Activated CD8-positive, alpha-beta T cell treated with anti-CD3 and anti-CD28 coated beads, Interleukin-2, amount 10 ng/mL, durations not matched to agents 7 days and 5 days (primary cell): Measurements from ENCODE around the gene NFKBIE. TPM values are rescaled to one million over a fixed set of nuclear protein-coding genes. Genes with fewer than 3 reads are reported as not detected.

Experiments used
- ATAC-seq: fragments of 150-1000 bp; cut with Tn5 transposase; one replicate; pipeline ENCODE4 v1.10.0; 2021; ENCODE audit warnings: moderate library complexity
- CTCF ChIA-PET: fragments of 350-600 bp; sonication (Branson Sonifier 250); formaldehyde crosslinking; loops from one replicate; lab custom pipeline; 2021; ENCODE audit warnings: antibody characterized with exemption; lab: Charles Lee
- POLR2A ChIA-PET: fragments of 350-600 bp; sonication (Branson Sonifier 250); formaldehyde crosslinking; loops from one replicate; lab custom pipeline; 2021; ENCODE audit warnings: antibody characterized with exemption; lab: Charles Lee
- DNase-seq: peaks from one replicate; pipeline ENCODE4 v3.0.0-alpha.2; 2020
- H3K27ac Mint-ChIP-seq: one replicate; pipeline ENCODE4 v1.8.0; 2021; ENCODE audit warnings: mild to moderate bottlenecking, mixed read lengths
- H3K27me3 Mint-ChIP-seq: one replicate; pipeline ENCODE4 v1.8.0; 2021; ENCODE audit warnings: low read depth, mixed read lengths
- H3K36me3 Mint-ChIP-seq: one replicate; pipeline ENCODE4 v1.8.0; 2021; ENCODE audit warnings: low read depth, mixed read lengths
- H3K4me1 Mint-ChIP-seq: one replicate; pipeline ENCODE4 v1.8.0; 2021; ENCODE audit warnings: low read depth, mixed read lengths
- H3K4me3 Mint-ChIP-seq: one replicate; pipeline ENCODE4 v1.8.0; 2021; ENCODE audit warnings: mild to moderate bottlenecking, mixed read lengths
- H3K9me3 Mint-ChIP-seq: one replicate; pipeline ENCODE4 v1.8.0; 2022; ENCODE audit warnings: mixed read lengths; ENCODE audit not compliant: insufficient read depth
- total RNA-seq, 2 experiments: library from RNA; stranded (reverse); gene quantifications; one replicate each; pipeline ENCODE4 v1.2.3, GENCODE V29; 2021

The NFKBIE gene
- total RNA-seq, 2 experiments from 2014 or later = 14.1 to 16.9 TPM

GRCh38 chr6:44223319-44224028 is 41.9 kb downstream of the NFKBIE start, which contains the start of gene SLC29A1:
Gene SLC29A1 (plus strand): TSS chr6:44223595. CDS start chr6:44227314, 3,719 bp downstream.
- CTCF ChIA-PET = interaction anchor here (1.0 to 4.0 kb wide), 11 partner anchors 9 to 125 kb away, joined by 3 to 37 read pairs (median 5); partner anchors contain the start of gene SLC35B2
- POLR2A ChIA-PET = interaction anchor here (1.1 to 4.1 kb wide), 2 partner anchors 23 to 33 kb away, joined by 5 to 37 read pairs; partner anchors contain the start of genes HSP90AB1 and SLC35B2
- peak; percentile 88 for DNase-seq
- H3K4me1 Mint-ChIP-seq = peaks cover 51% of the 10 kb centered on the region
- peak within 1 kb of the TSS; percentile 80 for H3K4me3 Mint-ChIP-seq
- H3K9me3 Mint-ChIP-seq = no peaks in the 10 kb centered on the region
- peaks cover 2% of the 10 kb centered on the region for H3K27me3 Mint-ChIP-seq
- peak; percentile 84 for ATAC-seq
- peaks cover 2% of the 10 kb centered on the region for H3K36me3 Mint-ChIP-seq
- H3K27ac Mint-ChIP-seq = peak within 1 kb of the TSS; percentile 79

DNA sequence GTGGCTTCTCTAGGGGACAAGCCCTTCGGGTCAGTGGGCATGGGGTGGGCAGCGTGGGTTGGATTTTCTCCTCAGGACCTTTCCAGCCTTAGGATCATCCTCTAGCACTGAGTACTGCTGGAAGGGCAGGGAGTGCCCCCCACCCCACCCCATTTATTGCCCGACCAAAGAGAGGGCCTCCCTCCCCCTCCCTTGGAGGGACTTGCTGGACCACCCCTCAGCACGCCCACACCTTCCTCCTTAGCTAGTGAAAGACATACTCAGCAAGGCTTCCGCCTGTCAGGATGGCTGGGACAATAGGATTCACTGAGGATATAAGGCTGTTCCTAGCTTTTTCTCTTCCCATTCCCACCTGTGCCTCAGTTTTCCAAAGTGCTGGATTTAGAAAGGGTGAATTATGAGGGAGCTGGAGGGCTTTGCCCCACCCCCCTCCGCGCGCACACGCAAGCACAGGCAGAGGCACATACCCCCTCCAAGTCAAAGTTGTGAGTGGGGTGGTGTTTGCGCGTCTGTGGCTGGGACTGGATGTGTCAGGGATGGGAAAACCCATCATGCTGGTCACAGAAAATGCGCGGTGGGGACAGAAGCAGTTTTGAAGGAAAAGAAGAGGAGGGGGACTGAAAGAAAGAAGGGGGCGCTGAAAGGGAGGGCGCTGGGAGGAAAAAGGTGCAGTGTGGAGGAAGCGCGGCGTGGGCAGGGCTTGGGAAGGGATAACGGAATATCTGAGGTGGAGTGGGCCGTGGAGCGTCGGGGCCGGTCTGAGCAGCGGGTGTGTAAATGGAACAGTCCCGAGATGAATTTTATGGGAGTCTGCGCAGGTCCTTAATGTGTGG is 42.6 kb downstream of the NFKBIE start:
- Mint-ChIP-seq H3K36me3 (peaks cover 2% of the 10 kb centered on the region), H3K9me3 (no peaks in the 10 kb centered on the region)

GRCh38 chr6:44221961-44222335 is 43.4 kb downstream of the NFKBIE start:
- H3K9me3 Mint-ChIP-seq = no peaks in the 10 kb centered on the region
- POLR2A ChIA-PET = interaction anchor here (0.6 to 4.1 kb wide), 2 partner anchors 25 to 602 kb away, joined by 3 to 37 read pairs; partner anchors contain the start of gene HSP90AB1
- no peak overlapping the region for H3K27ac Mint-ChIP-seq
- DNase-seq (no peak), ATAC-seq (no peak)
- CTCF ChIA-PET = interaction anchor here (1.0 to 2.0 kb wide), 11 partner anchors 10 to 114 kb away, joined by 3 to 10 read pairs (median 5); partner anchors contain the start of genes HSP90AB1 and SLC35B2
- H3K27me3 Mint-ChIP-seq = peaks cover 9% of the 10 kb centered on the region
- peaks cover 2% of the 10 kb centered on the region for H3K36me3 Mint-ChIP-seq
- H3K4me1 Mint-ChIP-seq = peaks cover 56% of the 10 kb centered on the region
- H3K4me3 Mint-ChIP-seq = no peak overlapping the region

More for the DNA sequence above, 42.6 kb downstream of the NFKBIE start:
- peak overlapping the region; percentile 80 for H3K4me3 Mint-ChIP-seq
- DNase-seq (no peak), ATAC-seq (no peak)
- CTCF ChIA-PET = interaction anchor here (1.0 to 4.0 kb wide), 10 partner anchors 12 to 115 kb away, joined by 3 to 37 read pairs (median 5); partner anchors contain the start of gene SLC35B2
- POLR2A ChIA-PET = interaction anchor here (4.1 kb wide), 1 partner anchor 24 kb away, joined by 37 read pairs; the partner anchor contains the start of gene HSP90AB1
- H3K27me3 Mint-ChIP-seq = peaks cover 8% of the 10 kb centered on the region
- H3K27ac Mint-ChIP-seq = peak overlapping the region; percentile 79
- H3K4me1 Mint-ChIP-seq = peaks cover 56% of the 10 kb centered on the region

DNA sequence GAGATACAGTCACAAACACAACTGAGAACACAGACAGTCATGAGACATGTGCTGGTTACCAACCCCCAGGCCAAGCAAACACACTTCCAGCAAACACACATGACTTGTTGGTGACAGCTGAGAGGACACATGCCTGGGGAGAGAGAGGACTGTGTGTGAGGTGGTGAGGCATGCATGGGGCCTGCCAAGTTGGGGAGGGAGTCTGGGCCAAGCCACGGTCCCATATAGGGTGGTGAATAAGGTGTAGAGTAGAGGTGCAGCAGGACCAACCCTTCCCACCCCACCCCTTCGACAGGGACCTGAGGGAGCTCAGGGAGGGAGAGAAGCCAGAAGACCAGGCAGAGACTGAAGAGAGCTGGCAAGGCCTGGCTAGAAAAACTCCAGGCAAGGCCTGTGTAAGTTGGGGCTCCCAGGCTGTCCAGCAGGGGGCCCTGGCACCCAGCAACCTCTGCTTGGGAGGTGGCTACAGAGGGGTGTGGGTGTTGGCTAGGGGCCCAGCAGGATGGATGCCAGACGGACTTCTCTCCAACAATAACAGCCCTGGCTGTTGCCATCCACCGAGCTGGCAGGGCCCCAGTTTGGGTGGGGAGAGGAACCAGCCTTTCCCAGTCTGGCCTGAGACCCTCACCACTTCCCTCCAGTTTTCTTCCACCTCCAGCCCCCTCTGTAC is 43.9 kb downstream of the NFKBIE start:
- POLR2A ChIA-PET = interaction anchor here (0.6 to 4.1 kb wide), 3 partner anchors 25 to 602 kb away, joined by 3 to 37 read pairs (median 3); partner anchors contain the start of gene HSP90AB1
- Mint-ChIP-seq H3K27me3 (peaks cover 9% of the 10 kb centered on the region), H3K27ac (peak overlapping the region; percentile 3), H3K9me3 (no peaks in the 10 kb centered on the region), H3K4me3 (no peak overlapping the region), H3K4me1 (peaks cover 54% of the 10 kb centered on the region), H3K36me3 (peaks cover 2% of the 10 kb centered on the region)
- DNase-seq (peak; percentile 82), ATAC-seq (peak; percentile 64)
- CTCF ChIA-PET = interaction anchor here (0.6 to 2.0 kb wide), 10 partner anchors 9 to 49 kb away, joined by 3 to 10 read pairs (median 5); partner anchors contain the start of genes HSP90AB1 and SLC35B2

DNA sequence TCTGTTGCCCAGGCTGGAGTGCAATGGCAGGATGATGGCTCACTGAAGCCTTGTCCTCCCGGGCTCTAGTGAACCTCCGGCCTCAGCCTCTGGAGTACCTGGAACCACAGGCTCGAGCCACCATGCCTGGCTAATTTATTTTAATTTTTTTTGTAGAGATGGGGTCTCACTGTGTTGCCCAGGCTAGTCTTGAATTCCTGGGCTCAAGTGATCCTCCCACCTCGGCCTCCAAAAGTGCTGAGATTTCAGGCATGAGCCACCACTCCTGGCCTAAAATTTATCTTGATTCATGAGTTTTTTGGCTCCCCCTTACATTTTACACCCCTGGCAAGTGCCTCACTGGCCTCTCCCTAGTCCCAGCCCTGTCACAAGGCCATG is 44.4 kb downstream of the NFKBIE start:
- ChIA-PET CTCF (interaction anchor here (0.6 to 2.0 kb wide), 8 partner anchors 9 to 48 kb away, joined by 3 to 10 read pairs (median 5); partner anchors contain the start of genes HSP90AB1 and SLC35B2), POLR2A (interaction anchor here (0.7 to 4.1 kb wide), 2 partner anchors 26 to 31 kb away, joined by 3 to 37 read pairs; partner anchors contain the start of gene HSP90AB1)
- Mint-ChIP-seq H3K9me3 (no peaks in the 10 kb centered on the region), H3K27ac (peak overlapping the region; percentile 3), H3K4me1 (peaks cover 50% of the 10 kb centered on the region), H3K4me3 (no peak overlapping the region), H3K27me3 (peaks cover 9% of the 10 kb centered on the region), H3K36me3 (peaks cover 2% of the 10 kb centered on the region)
- DNase-seq (no peak), ATAC-seq (no peak)

- peaks cover 2% of the 10 kb centered on the region for H3K36me3 Mint-ChIP-seq
- ATAC-seq = no peak
- H3K4me1 Mint-ChIP-seq = peaks cover 45% of the 10 kb centered on the region
- ChIA-PET CTCF (interaction anchor here (1.4 to 1.7 kb wide), 2 partner anchors 16 to 26 kb away, joined by 6 read pairs; no protein-coding TSS in a partner anchor), POLR2A (interaction anchor here (0.6 to 1.3 kb wide), 2 partner anchors 27 to 129 kb away, joined by 3 to 5 read pairs; partner anchors contain the start of gene HSP90AB1)
- no peaks in the 10 kb centered on the region for H3K9me3 Mint-ChIP-seq
- no peak for DNase-seq
- H3K27ac Mint-ChIP-seq = no peak overlapping the region
- peaks cover 9% of the 10 kb centered on the region for H3K27me3 Mint-ChIP-seq
- peak overlapping the region; percentile 36 for H3K4me3 Mint-ChIP-seq
Observed at GRCh38 chr6:44219815-44220784, 45.3 kb downstream of the NFKBIE start.

GRCh38 chr6:44219053-44219814 is 46.1 kb downstream of the NFKBIE start:
- CTCF ChIA-PET = interaction anchor here (0.9 to 1.7 kb wide), 3 partner anchors 17 to 44 kb away, joined by 3 to 6 read pairs (median 6); no protein-coding TSS in a partner anchor
- no peak for ATAC-seq

GRCh38 chr6:44217332-44218143 is 47.8 kb downstream of the NFKBIE start:
- ChIA-PET CTCF (interaction anchor here (1.3 kb wide), 1 partner anchor 44 kb away, joined by 4 read pairs; no protein-coding TSS in a partner anchor), POLR2A (interaction anchor here (0.8 kb wide), 1 partner anchor 29 kb away, joined by 3 read pairs; the partner anchor contains the start of gene HSP90AB1)
- Mint-ChIP-seq H3K36me3 (no peaks in the 10 kb centered on the region), H3K9me3 (no peaks in the 10 kb centered on the region), H3K27me3 (peaks cover 14% of the 10 kb centered on the region), H3K4me1 (peaks cover 27% of the 10 kb centered on the region), H3K27ac (no peak overlapping the region), H3K4me3 (no peak overlapping the region)
- ATAC-seq (no peak), DNase-seq (no peak)

More at GRCh38 chr6:44219053-44219814, 46.1 kb downstream of the NFKBIE start:
- Mint-ChIP-seq H3K27ac (no peak overlapping the region), H3K4me1 (peaks cover 37% of the 10 kb centered on the region), H3K27me3 (peaks cover 11% of the 10 kb centered on the region), H3K9me3 (no peaks in the 10 kb centered on the region), H3K36me3 (no peaks in the 10 kb centered on the region), H3K4me3 (no peak overlapping the region)
- DNase-seq = peak; percentile 45
- POLR2A ChIA-PET = interaction anchor here (1.3 kb wide), 1 partner anchor 28 kb away, joined by 5 read pairs; the partner anchor contains the start of gene HSP90AB1
